Tibial nerve (tissue), 4 donors: ENCODE measurements around the gene NCK2. TPM values are rescaled to one million over a fixed set of nuclear protein-coding genes. Genes with fewer than 3 reads are reported as not detected.
A peak's percentile ranks its signal among the peaks of the same experiment; 100 is the strongest.

Experiments used
- DNase-seq, 2 donors: peaks; one replicate each; pipeline ENCODE4 v3.0.0-alpha.2; 2019; ENCODE audit warnings: low spot score in 2 of 2
- H3K27ac ChIP-seq, 4 donors: fragments of 200-600 bp; sonication (generic) in 3 of 4; one replicate each; pipeline ENCODE4 v1.5.1; 2017 to 2019; ENCODE audit warnings: mild to moderate bottlenecking in 1 of 4
- H3K27me3 ChIP-seq, 2 donors: fragments of 200-600 bp; sonication (generic) in 1 of 2; one replicate each; pipeline versions ENCODE4 v1.5.1 to v1.6.0; 2017 to 2019
- H3K36me3 ChIP-seq, 3 donors: fragments of 200-600 bp; sonication (generic); one replicate each; pipeline ENCODE4 v1.5.1; 2018 to 2019
- H3K4me1 ChIP-seq, 4 donors: fragments of 200-600 bp; sonication (generic) in 3 of 4; one replicate each; pipeline ENCODE4 v1.5.1; 2017 to 2019
- H3K4me3 ChIP-seq, 4 donors: fragments of 200-600 bp; sonication (generic) in 3 of 4; one replicate each; pipeline ENCODE4 v1.5.1; 2017 to 2019; ENCODE audit warnings: mild to moderate bottlenecking in 1 of 4, moderate library complexity in 1 of 4
- H3K9me3 ChIP-seq, 4 donors: fragments of 200-600 bp; sonication (generic) in 3 of 4; one replicate each; pipeline ENCODE4 v1.5.1; 2017 to 2019
- CTCF ChIP-seq, 5 experiments: fragments of 200-600 bp in 3 of 5; fragments of 450-650 bp in 2 of 5; sonication (generic) in 3 of 5; IDR thresholded peaks; one replicate each; pipeline ENCODE4 v1.5.1; 2016 to 2019; ENCODE audit warnings: antibody characterized with exemption in 5 of 5, mild to moderate bottlenecking in 3 of 5, moderate library complexity in 2 of 5
- EP300 ChIP-seq, 2 donors: sonication (generic); formaldehyde crosslinking; IDR thresholded peaks; one replicate each; pipeline ENCODE4 v1.6.1; 2017; ENCODE audit warnings: antibody characterized with exemption in 2 of 2, mild to moderate bottlenecking in 1 of 2
- POLR2A ChIP-seq, 2 donors: fragments of 450-650 bp; IDR thresholded peaks; one replicate each; pipeline ENCODE4 v1.6.1; 2017; ENCODE audit warnings: antibody characterized with exemption in 2 of 2, mild to moderate bottlenecking in 2 of 2, moderate library complexity in 2 of 2
- WGBS, 2 donors: methylation state at CpG; one replicate each; pipeline ENCODE4 v1.1.5; 2018; 5-methylcytosine and 5-hydroxymethylcytosine counted together
- total RNA-seq, 4 donors: library from RNA; depleted of rRNA; stranded (reverse); fragments of >200 nt; gene quantifications; one replicate each; pipeline ENCODE4 v1.1.0, GENCODE V29; 2016

The NCK2 gene
- total RNA-seq, 4 donors from 2014 or later, result 22.6 to 35.9 (median 28.1) TPM

- H3K27ac ChIP-seq, result no peak overlapping the region
- H3K9me3 ChIP-seq, result no peaks in the 10 kb centered on the region
- H3K27me3 ChIP-seq, result no peaks in the 10 kb centered on the region
- H3K4me1 ChIP-seq, result peaks cover 0 to 27% (median 20%) of the 10 kb centered on the region in 4 donors
- WGBS, 2 donors, result 73 to 74% methylated on average over 12 of the region's 12 CpGs
- peaks cover 0 to 23% (median 0%) of the 10 kb centered on the region in 3 donors for H3K36me3 ChIP-seq
- DNase-seq, result no peak
- no peak overlapping the region for H3K4me3 ChIP-seq
- TF ChIP-seq EP300 (IDR thresholded peaks at IDR 0.05) (no peak), POLR2A (IDR thresholded peaks at IDR 0.05) (no peak), CTCF (IDR thresholded peaks at IDR 0.05) (no peak)
Observed at GRCh38 chr2:105821428-105822125, 76.9 kb downstream of the NCK2 start.

GRCh38 chr2:105822186-105822585 lies 77.5 kb downstream of the NCK2 start:
- Histone ChIP-seq H3K27ac (no peak overlapping the region), H3K27me3 (no peaks in the 10 kb centered on the region), H3K4me1 (peaks cover 0 to 27% (median 20%) of the 10 kb centered on the region in 4 donors), H3K36me3 (peaks cover 0 to 22% (median 0%) of the 10 kb centered on the region in 3 donors), H3K4me3 (no peak overlapping the region), H3K9me3 (peaks cover 0 to 4% (median under 1%) of the 10 kb centered on the region in 4 donors)
- no peak for DNase-seq
- WGBS, 2 donors, result 55 to 63% methylated on average over 7 of the region's 7 CpGs
- TF ChIP-seq CTCF (IDR thresholded peaks at IDR 0.05), result no peak
- no peak for TF ChIP-seq EP300 (IDR thresholded peaks at IDR 0.05)
- no peak for TF ChIP-seq POLR2A (IDR thresholded peaks at IDR 0.05)

- H3K9me3 ChIP-seq, result peaks cover 0 to 7% (median 1%) of the 10 kb centered on the region in 4 donors
- peak overlapping the region in 1 of 4 donors; percentile 5 for H3K27ac ChIP-seq
- H3K4me1 ChIP-seq, result peaks cover 0 to 27% (median 23%) of the 10 kb centered on the region in 4 donors
- WGBS, 2 donors, result 58 to 60% methylated on average over 9 of the region's 9 CpGs
- DNase-seq, result no peak
- no peak for TF ChIP-seq EP300 (IDR thresholded peaks at IDR 0.05)
- no peak for TF ChIP-seq POLR2A (IDR thresholded peaks at IDR 0.05)
- TF ChIP-seq CTCF (IDR thresholded peaks at IDR 0.05), result no peak
- H3K4me3 ChIP-seq, result no peak overlapping the region
- no peaks in the 10 kb centered on the region for H3K27me3 ChIP-seq
- H3K36me3 ChIP-seq, result peaks cover 0 to 17% (median 0%) of the 10 kb centered on the region in 3 donors
Observed at GRCh38 chr2:105824446-105824845, 79.7 kb downstream of the NCK2 start.

- WGBS, 2 donors, result 84 to 91% methylated on average over 1 of the region's 1 CpG
- no peak for DNase-seq
- H3K27me3 ChIP-seq, result no peaks in the 10 kb centered on the region
- no peak overlapping the region for H3K27ac ChIP-seq
- peaks cover 0 to 25% (median 4%) of the 10 kb centered on the region in 4 donors for H3K9me3 ChIP-seq
- no peak for TF ChIP-seq EP300 (IDR thresholded peaks at IDR 0.05)
- TF ChIP-seq CTCF (IDR thresholded peaks at IDR 0.05), result no peak
- TF ChIP-seq POLR2A (IDR thresholded peaks at IDR 0.05), result no peak
- no peak overlapping the region for H3K4me3 ChIP-seq
- H3K36me3 ChIP-seq, result peaks cover 0 to 17% (median 0%) of the 10 kb centered on the region in 3 donors
- H3K4me1 ChIP-seq, result peaks cover 0 to 18% (median 5%) of the 10 kb centered on the region in 4 donors
Observed at GRCh38 chr2:105827351-105828096, 82.8 kb downstream of the NCK2 start.

GRCh38 chr2:105828558-105828957 lies 83.8 kb downstream of the NCK2 start:
- no peak for TF ChIP-seq CTCF (IDR thresholded peaks at IDR 0.05)
- no peak for TF ChIP-seq EP300 (IDR thresholded peaks at IDR 0.05)
- no peak for TF ChIP-seq POLR2A (IDR thresholded peaks at IDR 0.05)
- peaks cover 0 to 35% (median 6%) of the 10 kb centered on the region in 4 donors for H3K9me3 ChIP-seq
- H3K27ac ChIP-seq, result no peak overlapping the region

More at GRCh38 chr2:105828558-105828957, 83.8 kb downstream of the NCK2 start:
- H3K4me3 ChIP-seq, result no peak overlapping the region
- peaks cover 0 to 17% (median 0%) of the 10 kb centered on the region in 3 donors for H3K36me3 ChIP-seq
- H3K27me3 ChIP-seq, result no peaks in the 10 kb centered on the region
- H3K4me1 ChIP-seq, result peaks cover 0 to 7% (median 3%) of the 10 kb centered on the region in 4 donors
- DNase-seq, result no peak
